ENCODE results near the gene ETS2.

ETS2 gene

GRCh38 chr21:38863291-38863690, 57.6 kb downstream of the ETS2 start:
- DNase-seq: no peak

- DNase-seq: no peak
These were observed 58.2 kb downstream of the ETS2 start for GRCh38 chr21:38863843-38864363.

- no peak for DNase-seq
These were observed 59.2 kb downstream of the ETS2 start for GRCh38 chr21:38864964-38865363.

- no peak for DNase-seq
These were observed 63.5 kb downstream of the ETS2 start for GRCh38 chr21:38869196-38869595.

GRCh38 chr21:38869946-38870345, 64.2 kb downstream of the ETS2 start:
- no peak for DNase-seq

All from CD4-positive, alpha-beta T cell treated with Interleukin-4 for 4 hours (primary cell).